IMR-90 (cell line): ENCODE measurements around the gene DUSP14.

Source experiments
- MAFK ChIP-seq: IDR thresholded peaks from 2 replicates; pipeline ENCODE4 v1.6.1; 2012; ENCODE audit warnings: low read depth, low read length, improper control_type of control experiment
- TF ChIP-seq, protein P1 (sequence below): conservative IDR thresholded peaks from 2 replicates; pipeline ENCODE4 v1.5.1; 2012; ENCODE audit warnings: mild to moderate bottlenecking, low read depth, low read length, improper control_type of control experiment
- TF ChIP-seq, protein P2 (sequence below): fragments of 150-350 bp; IDR thresholded peaks from 2 replicates; pipeline ENCODE4 v1.6.1; 2017; ENCODE audit warnings: mild to moderate bottlenecking, antibody characterized with exemption, low read length, low read depth

DNA sequence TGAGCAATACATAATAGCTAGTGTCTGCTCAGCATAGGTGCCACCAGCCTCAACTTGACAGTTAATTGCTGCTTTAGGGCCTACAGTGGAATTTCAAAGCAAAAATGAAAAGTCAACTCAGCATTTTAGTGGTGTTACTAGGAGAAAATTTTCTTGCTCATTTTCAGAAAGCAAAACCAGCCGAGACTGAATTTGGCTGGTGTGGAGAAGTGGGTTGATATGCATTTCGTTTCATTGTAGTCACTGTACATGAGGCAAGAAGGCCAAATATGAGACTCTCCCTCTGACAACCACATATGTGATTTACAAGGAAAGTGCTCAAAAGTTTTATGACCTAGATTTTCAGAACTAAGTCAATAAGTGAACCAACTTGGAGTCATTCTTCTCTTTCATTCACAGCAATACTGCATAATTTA, 54.0 kb downstream of the DUSP14 start:
- TF ChIP-seq, protein P1, sequence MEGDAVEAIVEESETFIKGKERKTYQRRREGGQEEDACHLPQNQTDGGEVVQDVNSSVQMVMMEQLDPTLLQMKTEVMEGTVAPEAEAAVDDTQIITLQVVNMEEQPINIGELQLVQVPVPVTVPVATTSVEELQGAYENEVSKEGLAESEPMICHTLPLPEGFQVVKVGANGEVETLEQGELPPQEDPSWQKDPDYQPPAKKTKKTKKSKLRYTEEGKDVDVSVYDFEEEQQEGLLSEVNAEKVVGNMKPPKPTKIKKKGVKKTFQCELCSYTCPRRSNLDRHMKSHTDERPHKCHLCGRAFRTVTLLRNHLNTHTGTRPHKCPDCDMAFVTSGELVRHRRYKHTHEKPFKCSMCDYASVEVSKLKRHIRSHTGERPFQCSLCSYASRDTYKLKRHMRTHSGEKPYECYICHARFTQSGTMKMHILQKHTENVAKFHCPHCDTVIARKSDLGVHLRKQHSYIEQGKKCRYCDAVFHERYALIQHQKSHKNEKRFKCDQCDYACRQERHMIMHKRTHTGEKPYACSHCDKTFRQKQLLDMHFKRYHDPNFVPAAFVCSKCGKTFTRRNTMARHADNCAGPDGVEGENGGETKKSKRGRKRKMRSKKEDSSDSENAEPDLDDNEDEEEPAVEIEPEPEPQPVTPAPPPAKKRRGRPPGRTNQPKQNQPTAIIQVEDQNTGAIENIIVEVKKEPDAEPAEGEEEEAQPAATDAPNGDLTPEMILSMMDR = no peak
- peak; percentile 67 for TF ChIP-seq MAFK
- TF ChIP-seq, protein P2, sequence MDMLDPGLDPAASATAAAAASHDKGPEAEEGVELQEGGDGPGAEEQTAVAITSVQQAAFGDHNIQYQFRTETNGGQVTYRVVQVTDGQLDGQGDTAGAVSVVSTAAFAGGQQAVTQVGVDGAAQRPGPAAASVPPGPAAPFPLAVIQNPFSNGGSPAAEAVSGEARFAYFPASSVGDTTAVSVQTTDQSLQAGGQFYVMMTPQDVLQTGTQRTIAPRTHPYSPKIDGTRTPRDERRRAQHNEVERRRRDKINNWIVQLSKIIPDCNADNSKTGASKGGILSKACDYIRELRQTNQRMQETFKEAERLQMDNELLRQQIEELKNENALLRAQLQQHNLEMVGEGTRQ = no peak
